Measurements from ENCODE around the gene NFX1.
"Not testable (repeated sequence)": the region's sequence is repeated elsewhere in the genome, so short reads cannot be mapped to it uniquely, and the experiment has no call there.

NFX1 gene

GRCh38 chr9:33386998-33387397 is 96.7 kb downstream of the NFX1 start:
- not testable (repeated sequence) for H3K36me3 ChIP-seq (ENCODE audit: control insufficient read depth, insufficient read depth, low read length); H3K27ac ChIP-seq (ENCODE audit: low read depth, low read length); H3K27me3 ChIP-seq (ENCODE audit: control insufficient read depth, insufficient read depth, low read length); H3K9me3 ChIP-seq (ENCODE audit: control insufficient read depth, insufficient read depth, low read depth, low read length); H3K4me3 ChIP-seq (ENCODE audit: low read depth, low read length); H3K9ac ChIP-seq (ENCODE audit: low read length)
- peaks cover 11% of the 10 kb centered on the region for H3K4me1 ChIP-seq (ENCODE audit: control insufficient read depth, insufficient read depth, low read length)

GRCh38 chr9:33388110-33388994 is 98.0 kb downstream of the NFX1 start:
- H3K9me3 ChIP-seq (ENCODE audit: control insufficient read depth, insufficient read depth, low read depth, low read length), result no peaks in the 10 kb centered on the region
- H3K36me3 ChIP-seq (ENCODE audit: control insufficient read depth, insufficient read depth, low read length), result no peaks in the 10 kb centered on the region
- H3K9ac ChIP-seq (ENCODE audit: low read length), result no peak overlapping the region
- H3K27ac ChIP-seq (ENCODE audit: low read depth, low read length), result no peak overlapping the region
- H3K27me3 ChIP-seq (ENCODE audit: control insufficient read depth, insufficient read depth, low read length), result no peaks in the 10 kb centered on the region
- H3K4me3 ChIP-seq (ENCODE audit: low read depth, low read length), result no peak overlapping the region
- peaks cover 8% of the 10 kb centered on the region for H3K4me1 ChIP-seq (ENCODE audit: control insufficient read depth, insufficient read depth, low read length)

- not testable (repeated sequence) for H3K27ac ChIP-seq (ENCODE audit: low read depth, low read length); H3K36me3 ChIP-seq (ENCODE audit: control insufficient read depth, insufficient read depth, low read length); H3K4me1 ChIP-seq (ENCODE audit: control insufficient read depth, insufficient read depth, low read length); H3K4me3 ChIP-seq (ENCODE audit: low read depth, low read length); H3K27me3 ChIP-seq (ENCODE audit: control insufficient read depth, insufficient read depth, low read length); H3K9ac ChIP-seq (ENCODE audit: low read length); H3K9me3 ChIP-seq (ENCODE audit: control insufficient read depth, insufficient read depth, low read depth, low read length)
Observed at GRCh38 chr9:33391111-33391771, 100.9 kb downstream of the NFX1 start.

- H3K4me1 ChIP-seq (ENCODE audit: control insufficient read depth, insufficient read depth, low read length); H3K4me3 ChIP-seq (ENCODE audit: low read depth, low read length); H3K9me3 ChIP-seq (ENCODE audit: control insufficient read depth, insufficient read depth, low read depth, low read length); H3K27me3 ChIP-seq (ENCODE audit: control insufficient read depth, insufficient read depth, low read length); H3K9ac ChIP-seq (ENCODE audit: low read length); H3K36me3 ChIP-seq (ENCODE audit: control insufficient read depth, insufficient read depth, low read length); H3K27ac ChIP-seq (ENCODE audit: low read depth, low read length): not testable (repeated sequence)
Observed at GRCh38 chr9:33392591-33393021, 102.3 kb downstream of the NFX1 start.

GRCh38 chr9:33393581-33393980 is 103.3 kb downstream of the NFX1 start:
- Histone ChIP-seq H3K4me1 (ENCODE audit: control insufficient read depth, insufficient read depth, low read length) (peaks cover 8% of the 10 kb centered on the region), H3K27me3 (ENCODE audit: control insufficient read depth, insufficient read depth, low read length) (no peaks in the 10 kb centered on the region), H3K36me3 (ENCODE audit: control insufficient read depth, insufficient read depth, low read length) (no peaks in the 10 kb centered on the region), H3K9me3 (ENCODE audit: control insufficient read depth, insufficient read depth, low read depth, low read length) (no peaks in the 10 kb centered on the region), H3K4me3 (ENCODE audit: low read depth, low read length) (no peak overlapping the region), H3K9ac (ENCODE audit: low read length) (no peak overlapping the region), H3K27ac (ENCODE audit: low read depth, low read length) (no peak overlapping the region)

- H3K4me1 ChIP-seq (ENCODE audit: control insufficient read depth, insufficient read depth, low read length); H3K9me3 ChIP-seq (ENCODE audit: control insufficient read depth, insufficient read depth, low read depth, low read length); H3K27ac ChIP-seq (ENCODE audit: low read depth, low read length); H3K4me3 ChIP-seq (ENCODE audit: low read depth, low read length); H3K9ac ChIP-seq (ENCODE audit: low read length); H3K27me3 ChIP-seq (ENCODE audit: control insufficient read depth, insufficient read depth, low read length); H3K36me3 ChIP-seq (ENCODE audit: control insufficient read depth, insufficient read depth, low read length): not testable (repeated sequence)
Observed at GRCh38 chr9:33393986-33394385, 103.7 kb downstream of the NFX1 start.

GRCh38 chr9:33395159-33395879 is 105.0 kb downstream of the NFX1 start:
- not testable (repeated sequence) for H3K4me3 ChIP-seq (ENCODE audit: low read depth, low read length); H3K27me3 ChIP-seq (ENCODE audit: control insufficient read depth, insufficient read depth, low read length); H3K9me3 ChIP-seq (ENCODE audit: control insufficient read depth, insufficient read depth, low read depth, low read length); H3K27ac ChIP-seq (ENCODE audit: low read depth, low read length); H3K4me1 ChIP-seq (ENCODE audit: control insufficient read depth, insufficient read depth, low read length); H3K9ac ChIP-seq (ENCODE audit: low read length); H3K36me3 ChIP-seq (ENCODE audit: control insufficient read depth, insufficient read depth, low read length)

GRCh38 chr9:33397801-33398200 is 107.5 kb downstream of the NFX1 start:
- not testable (repeated sequence) for H3K4me3 ChIP-seq (ENCODE audit: low read depth, low read length); H3K27me3 ChIP-seq (ENCODE audit: control insufficient read depth, insufficient read depth, low read length); H3K27ac ChIP-seq (ENCODE audit: low read depth, low read length); H3K9me3 ChIP-seq (ENCODE audit: control insufficient read depth, insufficient read depth, low read depth, low read length); H3K36me3 ChIP-seq (ENCODE audit: control insufficient read depth, insufficient read depth, low read length); H3K4me1 ChIP-seq (ENCODE audit: control insufficient read depth, insufficient read depth, low read length); H3K9ac ChIP-seq (ENCODE audit: low read length)

- H3K27ac ChIP-seq (ENCODE audit: low read depth, low read length); H3K36me3 ChIP-seq (ENCODE audit: control insufficient read depth, insufficient read depth, low read length); H3K9ac ChIP-seq (ENCODE audit: low read length); H3K9me3 ChIP-seq (ENCODE audit: control insufficient read depth, insufficient read depth, low read depth, low read length); H3K4me1 ChIP-seq (ENCODE audit: control insufficient read depth, insufficient read depth, low read length); H3K4me3 ChIP-seq (ENCODE audit: low read depth, low read length); H3K27me3 ChIP-seq (ENCODE audit: control insufficient read depth, insufficient read depth, low read length): not testable (repeated sequence)
Observed at GRCh38 chr9:33399047-33399446, 108.7 kb downstream of the NFX1 start.

GRCh38 chr9:33401809-33402208 is 111.5 kb downstream of the NFX1 start:
- H3K9ac ChIP-seq (ENCODE audit: low read length); H3K4me3 ChIP-seq (ENCODE audit: low read depth, low read length); H3K9me3 ChIP-seq (ENCODE audit: control insufficient read depth, insufficient read depth, low read depth, low read length); H3K27me3 ChIP-seq (ENCODE audit: control insufficient read depth, insufficient read depth, low read length); H3K27ac ChIP-seq (ENCODE audit: low read depth, low read length); H3K4me1 ChIP-seq (ENCODE audit: control insufficient read depth, insufficient read depth, low read length); H3K36me3 ChIP-seq (ENCODE audit: control insufficient read depth, insufficient read depth, low read length): not testable (repeated sequence)

GRCh38 chr9:33402371-33402770 is 112.1 kb downstream of the NFX1 start, which contains the start of gene AQP7:
TSS of gene AQP7 (minus strand) at chr9:33402568. CDS start at chr9:33401262, 1,306 bp downstream.
- not testable (repeated sequence) for H3K4me3 ChIP-seq (ENCODE audit: low read depth, low read length); H3K9ac ChIP-seq (ENCODE audit: low read length); H3K36me3 ChIP-seq (ENCODE audit: control insufficient read depth, insufficient read depth, low read length); H3K4me1 ChIP-seq (ENCODE audit: control insufficient read depth, insufficient read depth, low read length); H3K9me3 ChIP-seq (ENCODE audit: control insufficient read depth, insufficient read depth, low read depth, low read length); H3K27ac ChIP-seq (ENCODE audit: low read depth, low read length); H3K27me3 ChIP-seq (ENCODE audit: control insufficient read depth, insufficient read depth, low read length)
